HG03354 (cell line): ENCODE results near the gene MYH13.

Experiments used
- ATAC-seq: cut with Tn5 transposase; IDR thresholded peaks from one replicate; pipeline ENCODE4 v1.9.1; 2021; ENCODE audit warnings: mild to moderate bottlenecking; ENCODE audit not compliant: unreplicated experiment, poor library complexity, severe bottlenecking

MYH13 gene

GRCh38 chr17:10372906-10373305 is at the start of gene MYH13:
Gene MYH13, minus strand, starts transcription at chr17:10373006. Its CDS starts 8,476 bp downstream, at chr17:10364530.
- ATAC-seq = no peak

- no peak for ATAC-seq
Observed at GRCh38 chr17:10421900-10422542, 49.2 kb upstream of the MYH13 start, which contains the start of gene MYH8. Gene MYH8, minus strand, starts transcription at chr17:10421950. Its CDS starts 1,723 bp downstream, at chr17:10420227.

GRCh38 chr17:10421211-10421610 is 48.4 kb upstream of the MYH13 start:
- no peak for ATAC-seq

- no peak for ATAC-seq
Observed at GRCh38 chr17:10420811-10421210, 48.0 kb upstream of the MYH13 start.

GRCh38 chr17:10417431-10417830 is 44.6 kb upstream of the MYH13 start:
- no peak for ATAC-seq

- no peak for ATAC-seq
Observed at GRCh38 chr17:10415161-10415560, 42.4 kb upstream of the MYH13 start.

- ATAC-seq = no peak
Observed at GRCh38 chr17:10403589-10403988, 30.8 kb upstream of the MYH13 start.

- ATAC-seq = no peak
Observed at GRCh38 chr17:10398352-10398751, 25.5 kb upstream of the MYH13 start.

- no peak for ATAC-seq
Observed at GRCh38 chr17:10396524-10397163, 23.8 kb upstream of the MYH13 start.

GRCh38 chr17:10394201-10394887 is 21.5 kb upstream of the MYH13 start:
- peak; percentile 87 for ATAC-seq

GRCh38 chr17:10392880-10393279 is 20.1 kb upstream of the MYH13 start:
- ATAC-seq = no peak

GRCh38 chr17:10385871-10386270 is 13.1 kb upstream of the MYH13 start:
- ATAC-seq = no peak

- ATAC-seq = no peak
Observed at GRCh38 chr17:10384175-10384574, 11.4 kb upstream of the MYH13 start.

GRCh38 chr17:10380631-10381408 is 8.0 kb upstream of the MYH13 start:
- ATAC-seq = no peak

- no peak for ATAC-seq
Observed at GRCh38 chr17:10370016-10370608, 2.7 kb downstream of the MYH13 start.

GRCh38 chr17:10369239-10369638 is 3.6 kb downstream of the MYH13 start:
- ATAC-seq = no peak

GRCh38 chr17:10368561-10368960 is 4.2 kb downstream of the MYH13 start:
- ATAC-seq = no peak

- ATAC-seq = no peak
Observed at GRCh38 chr17:10360578-10360977, 12.2 kb downstream of the MYH13 start.

GRCh38 chr17:10357768-10358167 is 15.0 kb downstream of the MYH13 start:
- no peak for ATAC-seq

- no peak for ATAC-seq
Observed at GRCh38 chr17:10354651-10355050, 18.2 kb downstream of the MYH13 start.
